H9 (cell line): Measurements from ENCODE around the gene ZMIZ2. TPM values are rescaled to one million over a fixed set of nuclear protein-coding genes. Genes with fewer than 3 reads are reported as not detected.

Experiments
- DNase-seq: peaks from one replicate; pipeline ENCODE4 v3.0.0-alpha.2; 2017
- H2AFZ ChIP-seq: one replicate; pipeline ENCODE4 v1.6.1; 2013; ENCODE audit warnings: mild to moderate bottlenecking, low read length, control low read depth, moderate library complexity
- H2AK5ac ChIP-seq: 2 replicates; pipeline ENCODE4 v1.6.1; 2013; ENCODE audit warnings: low read length, control low read depth, mixed read lengths; ENCODE audit not compliant: insufficient read length
- H2BK120ac ChIP-seq: one replicate; pipeline ENCODE4 v1.6.1; 2013; ENCODE audit warnings: low read depth, mild to moderate bottlenecking, low read length, control low read depth, inconsistent platforms; ENCODE audit not compliant: poor library complexity, severe bottlenecking
- H2BK12ac ChIP-seq: 2 replicates; pipeline ENCODE4 v1.6.1; 2013; ENCODE audit warnings: low read length, control low read depth, mixed read lengths, low read depth; ENCODE audit not compliant: insufficient read length
- H2BK15ac ChIP-seq: 2 replicates; pipeline ENCODE4 v1.6.1; 2013; ENCODE audit warnings: low read depth, low read length, control low read depth
- H2BK20ac ChIP-seq: one replicate; pipeline ENCODE4 v1.6.1; 2013; ENCODE audit warnings: low read depth, mild to moderate bottlenecking, low read length, control low read depth, inconsistent platforms; ENCODE audit not compliant: poor library complexity, severe bottlenecking
- H2BK5ac ChIP-seq: 2 replicates; pipeline ENCODE4 v1.6.1; 2013; ENCODE audit warnings: low read length, control low read depth, mixed read lengths; ENCODE audit not compliant: insufficient read length
- H3K14ac ChIP-seq: 2 replicates; pipeline ENCODE4 v1.6.1; 2013; ENCODE audit warnings: low read length, control low read depth; ENCODE audit not compliant: insufficient read depth
- H3K18ac ChIP-seq: 2 replicates; pipeline ENCODE4 v1.6.1; 2013; ENCODE audit warnings: low read depth, mild to moderate bottlenecking, mixed read lengths, low read length, control low read depth; ENCODE audit not compliant: insufficient read length
- H3K23ac ChIP-seq: 2 replicates; pipeline ENCODE4 v1.6.1; 2013; ENCODE audit warnings: low read length, control low read depth, mixed read lengths, low read depth; ENCODE audit not compliant: insufficient read length
- H3K23me2 ChIP-seq: 2 replicates; pipeline ENCODE4 v1.6.1; 2013; ENCODE audit warnings: low read depth, mild to moderate bottlenecking, mixed read lengths, low read length, control low read depth; ENCODE audit not compliant: insufficient read length, poor library complexity, severe bottlenecking
- H3K27ac ChIP-seq: 2 replicates; pipeline ENCODE4 v1.5.1; 2013; ENCODE audit warnings: low read length, control low read depth, mixed read lengths, low read depth; ENCODE audit not compliant: insufficient read length
- H3K27me3 ChIP-seq: 2 replicates; pipeline ENCODE4 v1.6.1; 2013; ENCODE audit warnings: low read length, control low read depth, inconsistent platforms; ENCODE audit not compliant: insufficient read depth
- H3K4ac ChIP-seq: 2 replicates; pipeline ENCODE4 v1.6.1; 2013; ENCODE audit warnings: low read depth, mild to moderate bottlenecking, control low read depth, inconsistent platforms, low read length, moderate library complexity
- H3K4me1 ChIP-seq: 2 replicates; pipeline ENCODE4 v1.6.1; 2013; ENCODE audit warnings: low read length, control low read depth, inconsistent platforms; ENCODE audit not compliant: insufficient read depth
- H3K4me2 ChIP-seq: 2 replicates; pipeline ENCODE4 v1.6.1; 2013; ENCODE audit warnings: low read length, control low read depth, mixed read lengths; ENCODE audit not compliant: insufficient read length, insufficient read depth
- H3K56ac ChIP-seq: 2 replicates; pipeline ENCODE4 v1.6.1; 2013; ENCODE audit warnings: low read depth, mild to moderate bottlenecking, mixed read lengths, low read length, control low read depth; ENCODE audit not compliant: insufficient read length
- H3K79me1 ChIP-seq: 2 replicates; pipeline ENCODE4 v1.6.1; 2013; ENCODE audit warnings: low read depth, mild to moderate bottlenecking, moderate library complexity, low read length, control low read depth, inconsistent platforms; ENCODE audit not compliant: insufficient read depth, poor library complexity, severe bottlenecking
- H3K79me2 ChIP-seq: 2 replicates; pipeline ENCODE4 v1.6.1; 2013; ENCODE audit warnings: low read length, control low read depth, inconsistent platforms; ENCODE audit not compliant: insufficient read depth
- H3K9ac ChIP-seq: 2 replicates; pipeline ENCODE4 v1.6.1; 2013; ENCODE audit warnings: low read length, control low read depth, mixed read lengths; ENCODE audit not compliant: insufficient read length; ENCODE audit errors: extremely low read depth
- H3K9me3 ChIP-seq: one replicate; pipeline ENCODE4 v1.6.1; 2013; ENCODE audit warnings: low read depth, low read length, inconsistent platforms; ENCODE audit not compliant: control insufficient read depth
- H3T11ph ChIP-seq: one replicate; pipeline ENCODE4 v1.6.1; 2013; ENCODE audit warnings: mild to moderate bottlenecking, low read length, control low read depth, inconsistent platforms
- H4K20me1 ChIP-seq: one replicate; pipeline ENCODE4 v1.6.1; 2013; ENCODE audit not compliant: control insufficient read depth, insufficient read length, insufficient read depth
- H4K5ac ChIP-seq: 2 replicates; pipeline ENCODE4 v1.6.1; 2013; ENCODE audit warnings: low read depth, mild to moderate bottlenecking, mixed read lengths, low read length, control low read depth; ENCODE audit not compliant: insufficient read length
- H4K8ac ChIP-seq: replicated peaks from 2 replicates; pipeline ENCODE4 v1.6.1; 2013; ENCODE audit warnings: low read length, control low read depth, mixed read lengths, low read depth; ENCODE audit not compliant: insufficient read length
- H4K91ac ChIP-seq: 2 replicates; pipeline ENCODE4 v1.6.1; 2013; ENCODE audit warnings: low read depth, mild to moderate bottlenecking, moderate library complexity, mixed read lengths, low read length, control low read depth; ENCODE audit not compliant: insufficient read length
- H3K27ac Mint-ChIP-seq, 3 experiments: 2 replicates in 2 of 3; 3 replicates in 1 of 3; pipeline ENCODE4 v1.8.0; 2020 to 2021; ENCODE audit warnings: mixed read lengths in 3 of 3, mild to moderate bottlenecking in 1 of 3, moderate library complexity in 1 of 3
- H3K27me3 Mint-ChIP-seq: 2 replicates; pipeline ENCODE4 v1.8.0; 2021; ENCODE audit warnings: low read depth, mild to moderate bottlenecking, moderate library complexity, mixed read lengths
- H3K36me3 Mint-ChIP-seq, 3 experiments: 2 replicates in 2 of 3; 3 replicates in 1 of 3; pipeline ENCODE4 v1.8.0; 2020 to 2021; ENCODE audit warnings: low read depth in 3 of 3, mixed read lengths in 3 of 3; ENCODE audit not compliant: insufficient read depth in 1 of 3
- H3K4me1 Mint-ChIP-seq, 2 experiments: 2 replicates each; pipeline ENCODE4 v1.8.0; 2020; ENCODE audit warnings: mixed read lengths in 2 of 2
- H3K4me3 Mint-ChIP-seq, 2 experiments: 2 replicates in 1 of 2; 3 replicates in 1 of 2; pipeline ENCODE4 v1.8.0; 2020 to 2021; ENCODE audit warnings: mild to moderate bottlenecking in 2 of 2, mixed read lengths in 2 of 2, moderate library complexity in 1 of 2
- H3K9me3 Mint-ChIP-seq, 2 experiments: 2 replicates in 1 of 2; 3 replicates in 1 of 2; pipeline ENCODE4 v1.8.0; 2020; ENCODE audit warnings: mild to moderate bottlenecking in 2 of 2, mixed read lengths in 2 of 2, moderate library complexity in 1 of 2
- WGBS: extraction: QIAGEN DNeasy Blood & Tissue Kit; methylation state at CpG from one replicate; pipeline ENCODE4 v1.1.7; 2013; ENCODE audit warnings: missing lambda C conversion rate, low lambda C conversion rate, mixed read lengths; ENCODE audit not compliant: insufficient read length; ENCODE audit errors: extremely low coverage; 5-methylcytosine and 5-hydroxymethylcytosine counted together
- total RNA-seq: library from RNA; stranded (reverse); gene quantifications from 2 replicates; pipeline ENCODE4 v1.2.1, GENCODE V29; 2021
- TF ChIP-seq, protein P1 (sequence below): fragments of 200-600 bp; sonication (generic); conservative IDR thresholded peaks from 3 replicates; pipeline ENCODE4 v1.8.0; 2021; ENCODE audit warnings: antibody characterized with exemption, mild to moderate bottlenecking

Gene ZMIZ2
- total RNA-seq, 1 experiment from 2014 or later: 72.9 TPM

DNA sequence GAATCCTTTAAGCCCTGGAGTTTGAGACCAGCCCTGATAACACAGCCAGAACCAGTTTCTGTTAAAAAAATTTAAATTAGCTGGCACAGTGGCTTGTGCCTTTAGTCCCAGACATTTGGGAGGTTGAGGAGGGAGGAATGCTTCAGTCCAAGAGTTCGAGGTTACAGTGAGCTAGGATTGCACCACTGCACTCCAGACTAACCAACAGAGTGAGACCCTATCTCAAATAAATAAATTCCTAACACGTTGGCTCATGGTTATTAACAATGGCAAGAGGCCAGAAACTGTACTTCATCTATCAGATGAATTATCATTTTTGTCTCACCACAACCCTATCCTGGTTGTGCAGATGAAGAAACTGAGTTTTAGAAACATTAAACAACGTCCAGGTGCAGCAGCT, 45.7 kb downstream of the ZMIZ2 start:
- Histone ChIP-seq H3K27ac (no peak overlapping the region), H3K14ac (no peak overlapping the region), H3K4me2 (no peak overlapping the region), H3T11ph (no peak overlapping the region), H4K5ac (no peak overlapping the region), H3K56ac (no peak overlapping the region), H4K91ac (no peak overlapping the region), H2AK5ac (no peak overlapping the region), H2BK12ac (no peak overlapping the region), H2BK120ac (no peak overlapping the region), H3K23ac (no peak overlapping the region), H2BK15ac (no peak overlapping the region), H2BK5ac (no peak overlapping the region), H3K4me1 (no peaks in the 10 kb centered on the region), H2BK20ac (no peak overlapping the region), H2AFZ (no peak overlapping the region), H3K79me1 (peaks cover 2% of the 10 kb centered on the region), H4K8ac (no peak overlapping the region), H3K9ac (no peak overlapping the region), H3K4ac (no peak overlapping the region), H4K20me1 (no peaks in the 10 kb centered on the region), H3K27me3 (no peaks in the 10 kb centered on the region), H3K18ac (no peak overlapping the region), H3K9me3 (no peaks in the 10 kb centered on the region), H3K23me2 (peaks cover 5% of the 10 kb centered on the region), H3K79me2 (peaks cover 20% of the 10 kb centered on the region; the same call in 1 of the 2 replicates)
- Mint-ChIP-seq H3K9me3 (peaks cover 2 to 3% of the 10 kb centered on the region in 2 experiments; a peak in 2 of 5 replicates), H3K4me3 (no peak overlapping the region), H3K27me3 (0 out of 2 replicates have a peak, but pooled peaks cover 5% of the 10 kb centered on the region), H3K36me3 (peaks cover 16 to 23% (median 18%) of the 10 kb centered on the region in 3 experiments), H3K27ac (no peak overlapping the region), H3K4me1 (peaks cover 4 to 11% of the 10 kb centered on the region in 2 experiments)
- no CpG with 5 or more reads among the region's 3 CpGs for WGBS
- TF ChIP-seq, protein P1, sequence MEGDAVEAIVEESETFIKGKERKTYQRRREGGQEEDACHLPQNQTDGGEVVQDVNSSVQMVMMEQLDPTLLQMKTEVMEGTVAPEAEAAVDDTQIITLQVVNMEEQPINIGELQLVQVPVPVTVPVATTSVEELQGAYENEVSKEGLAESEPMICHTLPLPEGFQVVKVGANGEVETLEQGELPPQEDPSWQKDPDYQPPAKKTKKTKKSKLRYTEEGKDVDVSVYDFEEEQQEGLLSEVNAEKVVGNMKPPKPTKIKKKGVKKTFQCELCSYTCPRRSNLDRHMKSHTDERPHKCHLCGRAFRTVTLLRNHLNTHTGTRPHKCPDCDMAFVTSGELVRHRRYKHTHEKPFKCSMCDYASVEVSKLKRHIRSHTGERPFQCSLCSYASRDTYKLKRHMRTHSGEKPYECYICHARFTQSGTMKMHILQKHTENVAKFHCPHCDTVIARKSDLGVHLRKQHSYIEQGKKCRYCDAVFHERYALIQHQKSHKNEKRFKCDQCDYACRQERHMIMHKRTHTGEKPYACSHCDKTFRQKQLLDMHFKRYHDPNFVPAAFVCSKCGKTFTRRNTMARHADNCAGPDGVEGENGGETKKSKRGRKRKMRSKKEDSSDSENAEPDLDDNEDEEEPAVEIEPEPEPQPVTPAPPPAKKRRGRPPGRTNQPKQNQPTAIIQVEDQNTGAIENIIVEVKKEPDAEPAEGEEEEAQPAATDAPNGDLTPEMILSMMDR: no peak
- DNase-seq: no peak
